HEK293 (cell line): Measurements from ENCODE around the gene PDLIM7.

Experiments
- CTCF ChIP-seq: fragments of 450-650 bp; formaldehyde crosslinking; IDR thresholded peaks from 2 replicates; pipeline ENCODE4 v1.5.1; 2016; ENCODE audit warnings: missing biosample characterization, missing genetic modification characterization
- YY1 ChIP-seq: fragments of 450-650 bp; formaldehyde crosslinking; IDR thresholded peaks from 2 replicates; pipeline ENCODE4 v1.5.1; 2018; ENCODE audit warnings: missing biosample characterization, missing genetic modification characterization
- ZBTB26 ChIP-seq: fragments of 450-650 bp; formaldehyde crosslinking; optimal IDR thresholded peaks from 2 replicates; pipeline ENCODE3; 2016; ENCODE audit warnings: missing biosample characterization, mild to moderate bottlenecking, missing genetic modification characterization
- ZNF639 ChIP-seq: fragments of 450-650 bp; formaldehyde crosslinking; IDR thresholded peaks from 2 replicates; pipeline ENCODE4 v1.5.1; 2016; ENCODE audit warnings: missing biosample characterization, missing genetic modification characterization

- TF ChIP-seq YY1 (tag by site-specific recombination) = no peak
- TF ChIP-seq ZNF639 (tag by site-specific recombination) = no peak
- no peak for TF ChIP-seq CTCF (tag by site-specific recombination)
- no peak for TF ChIP-seq ZBTB26 (tag by site-specific recombination)
Measured at GRCh38 chr5:177512736-177513380, 15.5 kb upstream of the PDLIM7 start.
